PC-3 (cell line): Measurements from ENCODE around the gene TCERG1L. TPM values are rescaled to one million over a fixed set of nuclear protein-coding genes. Genes with fewer than 3 reads are reported as not detected.

Experiments used
- ATAC-seq: fragments of 200-7000 bp; cut with Tn5 transposase; 2 replicates; pipeline ENCODE4 v1.9.1; 2020; ENCODE audit warnings: mild to moderate bottlenecking, moderate library complexity
- BruUV-seq: library from RNA; stranded (reverse); fragments of 400-500 nt; replicated peaks from 2 replicates; lab custom pipeline; 2021; lab: Mats Ljungman, UMichigan
- CTCF ChIA-PET: fragments of 300-600 bp; sonication (Branson Sonifier 250); formaldehyde crosslinking; loops from one replicate; lab custom pipeline; 2022; ENCODE audit warnings: antibody characterized with exemption; lab: Charles Lee
- POLR2A ChIA-PET: fragments of 300-600 bp; sonication (Branson Sonifier 250); formaldehyde crosslinking; loops from one replicate; lab custom pipeline; 2022; ENCODE audit warnings: antibody characterized with exemption; ENCODE audit not compliant: unreplicated experiment; lab: Charles Lee
- DNase-seq: peaks from one replicate; pipeline ENCODE4 v3.0.0-alpha.2; 2015
- H2AFZ ChIP-seq: fragments of 300-600 bp; sonication (generic); 2 replicates; pipeline ENCODE4 v1.6.0; 2016; ENCODE audit warnings: antibody characterized with exemption, low read length
- H3F3A ChIP-seq: fragments of 300-600 bp; sonication (generic); one replicate; pipeline ENCODE4 v1.6.0; 2017; ENCODE audit warnings: antibody characterized with exemption, low read length, control low read depth, mild to moderate bottlenecking; ENCODE audit not compliant: unreplicated experiment
- H3K27ac ChIP-seq: fragments of 300-600 bp; sonication (generic); 2 replicates; pipeline ENCODE4 v1.5.1; 2016; ENCODE audit warnings: mild to moderate bottlenecking, low read length
- H3K27me3 ChIP-seq: fragments of 300-600 bp; sonication (generic); 2 replicates; pipeline ENCODE4 v1.6.1; 2016; ENCODE audit warnings: low read length, mixed read lengths
- H3K36me3 ChIP-seq: fragments of 300-600 bp; sonication (generic); 2 replicates; pipeline ENCODE4 v1.6.1; 2016; ENCODE audit warnings: low read depth, mixed run types, low read length, mixed read lengths
- H3K4me1 ChIP-seq: fragments of 300-600 bp; sonication (generic); 2 replicates; pipeline ENCODE4 v1.5.1; 2016; ENCODE audit warnings: low read length; ENCODE audit not compliant: insufficient read depth
- H3K4me2 ChIP-seq: fragments of 300-600 bp; sonication (generic); 2 replicates; pipeline ENCODE4 v1.6.0; 2016; ENCODE audit warnings: low read length
- H3K4me3 ChIP-seq: fragments of 300-600 bp; sonication (generic); 2 replicates; pipeline ENCODE4 v1.5.1; 2016; ENCODE audit warnings: mild to moderate bottlenecking, low read length, mixed read lengths
- H3K79me2 ChIP-seq: fragments of 300-600 bp; sonication (generic); 2 replicates; pipeline ENCODE4 v1.6.1; 2017; ENCODE audit warnings: low read length, mixed read lengths
- H3K9ac ChIP-seq: fragments of 300-600 bp; sonication (generic); 2 replicates; pipeline ENCODE4 v1.6.0; 2016; ENCODE audit warnings: mild to moderate bottlenecking, low read length
- H3K9me2 ChIP-seq: fragments of 300-600 bp; sonication (generic); replicated peaks from 2 replicates; pipeline ENCODE4 v1.6.1; 2016; ENCODE audit warnings: mixed run types, low read length, mixed read lengths
- H3K9me3 ChIP-seq: fragments of 300-600 bp; sonication (generic); 2 replicates; pipeline ENCODE4 v1.6.1; 2016; ENCODE audit warnings: low read length, mixed read lengths
- H4K20me1 ChIP-seq: fragments of 300-600 bp; sonication (generic); 2 replicates; pipeline ENCODE4 v1.6.1; 2016; ENCODE audit warnings: low read length, mixed read lengths
- CTCF ChIP-seq: fragments of 300-600 bp; sonication (generic); conservative IDR thresholded peaks from 2 replicates; pipeline ENCODE4 v1.5.1; 2017; ENCODE audit warnings: antibody characterized with exemption, low read depth, mild to moderate bottlenecking, low read length
- EZH2 ChIP-seq: fragments of 300-600 bp; sonication (generic); IDR thresholded peaks from one replicate; pipeline ENCODE4 v1.6.1; 2017; ENCODE audit warnings: antibody characterized with exemption, mild to moderate bottlenecking, low read length; ENCODE audit not compliant: unreplicated experiment
- EZH2phosphoT487 ChIP-seq: fragments of 300-600 bp; sonication (generic); IDR thresholded peaks from 2 replicates; pipeline ENCODE4 v1.6.1; 2018; ENCODE audit warnings: mild to moderate bottlenecking, antibody characterized with exemption, low read length, borderline replicate concordance
- intact Hi-C: fragments of 100-400 bp; cut with micrococcal nuclease; formaldehyde crosslinking; loops from 2 replicates; pipeline ENCODE4 v1.9.0; 2023
- total RNA-seq: library from RNA; depleted of rRNA; stranded (reverse); fragments of >200 nt; gene quantifications from 2 replicates; pipeline ENCODE4 v1.2.3, GENCODE V29; 2014

The TCERG1L gene
- total RNA-seq, 1 experiment from 2014 or later = not detected

GRCh38 chr10:131062621-131063260 is 248.8 kb downstream of the TCERG1L start:
- BruUV-seq = no TSS peak
- Histone ChIP-seq H2AFZ (no peak overlapping the region), H3K79me2 (no peaks in the 10 kb centered on the region), H3F3A (no peaks in the 10 kb centered on the region), H3K4me2 (no peak overlapping the region), H3K9me3 (no peaks in the 10 kb centered on the region), H3K36me3 (no peaks in the 10 kb centered on the region), H3K9me2 (no peaks in the 10 kb centered on the region), H4K20me1 (no peaks in the 10 kb centered on the region), H3K4me3 (no peak overlapping the region), H3K9ac (no peak overlapping the region), H3K27me3 (no peaks in the 10 kb centered on the region), H3K4me1 (no peaks in the 10 kb centered on the region), H3K27ac (no peak overlapping the region)
- TF ChIP-seq EZH2phosphoT487 (no peak), CTCF (no peak), EZH2 (no peak)
- POLR2A ChIA-PET = no interaction called here
- intact Hi-C loops = no loop called here
- no peak for ATAC-seq
- CTCF ChIA-PET = no interaction called here
- no peak for DNase-seq

- H3K4me3 ChIP-seq = no peak overlapping the region
- ChIA-PET CTCF (no interaction called here), POLR2A (no interaction called here)
- H3K27ac ChIP-seq = no peak overlapping the region
- no peak overlapping the region for H2AFZ ChIP-seq
- no peaks in the 10 kb centered on the region for H3K9me2 ChIP-seq
- TF ChIP-seq EZH2phosphoT487 (no peak), CTCF (no peak), EZH2 (no peak)
- H3K79me2 ChIP-seq = no peaks in the 10 kb centered on the region
- ATAC-seq (no peak), DNase-seq (no peak)
- no peaks in the 10 kb centered on the region for H3K9me3 ChIP-seq
- H3F3A ChIP-seq = no peaks in the 10 kb centered on the region
- H3K4me2 ChIP-seq = no peak overlapping the region
- H3K27me3 ChIP-seq = no peaks in the 10 kb centered on the region
- intact Hi-C loops = no loop called here
- no peaks in the 10 kb centered on the region for H3K36me3 ChIP-seq
- no peaks in the 10 kb centered on the region for H4K20me1 ChIP-seq
- H3K9ac ChIP-seq = no peak overlapping the region
- no TSS peak for BruUV-seq
- no peaks in the 10 kb centered on the region for H3K4me1 ChIP-seq
Observed at GRCh38 chr10:131061216-131061615, 250.3 kb downstream of the TCERG1L start.

- POLR2A ChIA-PET = no interaction called here
- TF ChIP-seq EZH2 = no peak
- TF ChIP-seq CTCF = no peak
- TF ChIP-seq EZH2phosphoT487 = no peak
- ATAC-seq = no peak
Observed at GRCh38 chr10:131059881-131060280, 251.6 kb downstream of the TCERG1L start.

More at GRCh38 chr10:131059881-131060280, 251.6 kb downstream of the TCERG1L start:
- no peak overlapping the region for H3K4me3 ChIP-seq
- H3K79me2 ChIP-seq = no peaks in the 10 kb centered on the region
- intact Hi-C loops = no loop called here
- no peaks in the 10 kb centered on the region for H3K36me3 ChIP-seq
- no peaks in the 10 kb centered on the region for H3K27me3 ChIP-seq
- CTCF ChIA-PET = no interaction called here
- H3F3A ChIP-seq = no peaks in the 10 kb centered on the region
- H3K27ac ChIP-seq = no peak overlapping the region
- no peak for DNase-seq
- H4K20me1 ChIP-seq = no peaks in the 10 kb centered on the region
- no peak overlapping the region for H2AFZ ChIP-seq
- no peaks in the 10 kb centered on the region for H3K9me2 ChIP-seq
- no TSS peak for BruUV-seq
- H3K9me3 ChIP-seq = no peaks in the 10 kb centered on the region
- no peak overlapping the region for H3K4me2 ChIP-seq
- H3K9ac ChIP-seq = no peak overlapping the region
- no peaks in the 10 kb centered on the region for H3K4me1 ChIP-seq
